Ascending aorta (tissue), 2 donors: Measurements from ENCODE around the gene IL10RA. TPM values are rescaled to one million over a fixed set of nuclear protein-coding genes. Genes with fewer than 3 reads are reported as not detected.

Source experiments
- DNase-seq, 2 donors: peaks; one replicate each; pipeline ENCODE4 v3.0.0-alpha.2; 2019; ENCODE audit warnings: low spot score in 2 of 2
- H3K27ac ChIP-seq, 2 donors: fragments of 200-600 bp; sonication (generic); one replicate each; pipeline ENCODE4 v1.5.1; 2016 to 2017; ENCODE audit warnings: mild to moderate bottlenecking in 1 of 2
- H3K27me3 ChIP-seq: fragments of 200-600 bp; sonication (generic); one replicate; pipeline ENCODE4 v1.5.1; 2017
- H3K36me3 ChIP-seq, 2 donors: fragments of 200-600 bp; sonication (generic); one replicate each; pipeline ENCODE4 v1.5.1; 2016
- H3K4me1 ChIP-seq, 2 donors: fragments of 200-600 bp; sonication (generic); one replicate each; pipeline ENCODE4 v1.5.1; 2016 to 2017; ENCODE audit warnings: mild to moderate bottlenecking in 1 of 2
- H3K4me3 ChIP-seq, 2 donors: fragments of 200-600 bp; sonication (generic); one replicate each; pipeline ENCODE4 v1.5.1; 2016 to 2017; ENCODE audit warnings: mild to moderate bottlenecking in 1 of 2
- H3K9me3 ChIP-seq, 2 donors: fragments of 200-600 bp; sonication (generic); one replicate each; pipeline ENCODE4 v1.5.1; 2016
- intact Hi-C: fragments of 100-400 bp; cut with DNase I; formaldehyde crosslinking; loops from one replicate; pipeline ENCODE4 v1.15.1; 2023
- total RNA-seq: library from RNA; depleted of rRNA; stranded (reverse); fragments of >200 nt; gene quantifications from one replicate; pipeline ENCODE4 v1.1.0, GENCODE V29; 2016
- TF ChIP-seq, protein P1 (sequence below), 3 experiments: fragments of 200-600 bp in 2 of 3; fragments of 450-650 bp in 1 of 3; sonication (generic) in 2 of 3; IDR thresholded peaks; one replicate each; pipeline ENCODE4 v1.5.1; 2016 to 2019; ENCODE audit warnings: antibody characterized with exemption in 3 of 3, mild to moderate bottlenecking in 1 of 3, moderate library complexity in 1 of 3

The IL10RA gene
- total RNA-seq, 1 donor from 2014 or later: 38.6 TPM

DNA sequence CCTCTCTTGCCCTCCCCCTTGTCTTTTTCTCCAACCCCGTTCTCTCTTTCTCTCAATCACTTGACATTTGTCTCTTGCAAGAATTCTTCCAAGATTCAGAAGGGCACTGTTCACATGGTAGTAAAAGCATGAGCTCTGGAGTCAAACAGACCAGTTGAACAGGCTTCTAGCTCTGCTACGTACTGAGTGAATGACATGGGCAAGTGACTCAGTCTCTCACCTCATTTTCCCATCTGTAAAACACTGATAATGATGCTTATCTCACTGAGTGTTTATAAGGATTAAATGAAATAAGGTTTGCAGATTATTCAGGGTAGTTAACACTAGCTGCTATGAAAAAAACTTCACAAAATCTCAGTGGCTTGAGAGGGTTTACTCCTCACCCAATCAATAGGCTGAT is 5.9 kb upstream of the IL10RA start:
- H3K27me3 ChIP-seq: no peaks in the 10 kb centered on the region
- intact Hi-C loops: no loop called here
- H3K4me1 ChIP-seq: no peaks in the 10 kb centered on the region
- peak overlapping the region in 1 of 2 donors; percentile 12 for H3K27ac ChIP-seq
- no peaks in the 10 kb centered on the region for H3K36me3 ChIP-seq
- no peaks in the 10 kb centered on the region for H3K9me3 ChIP-seq
- DNase-seq: no peak
- H3K4me3 ChIP-seq: no peak overlapping the region
- TF ChIP-seq, protein P1, sequence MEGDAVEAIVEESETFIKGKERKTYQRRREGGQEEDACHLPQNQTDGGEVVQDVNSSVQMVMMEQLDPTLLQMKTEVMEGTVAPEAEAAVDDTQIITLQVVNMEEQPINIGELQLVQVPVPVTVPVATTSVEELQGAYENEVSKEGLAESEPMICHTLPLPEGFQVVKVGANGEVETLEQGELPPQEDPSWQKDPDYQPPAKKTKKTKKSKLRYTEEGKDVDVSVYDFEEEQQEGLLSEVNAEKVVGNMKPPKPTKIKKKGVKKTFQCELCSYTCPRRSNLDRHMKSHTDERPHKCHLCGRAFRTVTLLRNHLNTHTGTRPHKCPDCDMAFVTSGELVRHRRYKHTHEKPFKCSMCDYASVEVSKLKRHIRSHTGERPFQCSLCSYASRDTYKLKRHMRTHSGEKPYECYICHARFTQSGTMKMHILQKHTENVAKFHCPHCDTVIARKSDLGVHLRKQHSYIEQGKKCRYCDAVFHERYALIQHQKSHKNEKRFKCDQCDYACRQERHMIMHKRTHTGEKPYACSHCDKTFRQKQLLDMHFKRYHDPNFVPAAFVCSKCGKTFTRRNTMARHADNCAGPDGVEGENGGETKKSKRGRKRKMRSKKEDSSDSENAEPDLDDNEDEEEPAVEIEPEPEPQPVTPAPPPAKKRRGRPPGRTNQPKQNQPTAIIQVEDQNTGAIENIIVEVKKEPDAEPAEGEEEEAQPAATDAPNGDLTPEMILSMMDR (IDR thresholded peaks at IDR 0.05): no peak

DNA sequence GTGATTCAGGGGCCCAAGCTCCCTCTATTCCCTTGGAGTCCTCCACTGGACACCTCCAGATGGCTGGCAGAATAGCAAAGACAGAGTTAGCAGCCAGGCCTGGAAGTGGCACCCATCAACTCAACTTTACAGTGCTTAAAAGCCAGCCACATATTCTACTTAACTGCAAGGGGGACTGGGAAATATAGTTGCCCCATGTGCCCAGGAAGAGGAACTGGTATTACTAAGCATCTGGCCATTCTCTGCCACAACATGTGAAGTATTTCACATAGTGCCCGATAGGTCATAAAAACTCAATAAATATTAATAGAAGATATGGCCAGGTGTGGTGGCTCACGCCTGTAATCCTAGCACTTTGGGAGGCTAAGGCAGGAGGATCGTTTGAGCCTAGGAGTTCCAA is 5.5 kb upstream of the IL10RA start:
- Histone ChIP-seq H3K4me3 (no peak overlapping the region), H3K36me3 (no peaks in the 10 kb centered on the region), H3K4me1 (no peaks in the 10 kb centered on the region), H3K27ac (peak overlapping the region in 1 of 2 donors; percentile 12), H3K9me3 (no peaks in the 10 kb centered on the region), H3K27me3 (no peaks in the 10 kb centered on the region)
- TF ChIP-seq, protein P1 (IDR thresholded peaks at IDR 0.05): no peak
- no peak for DNase-seq
- intact Hi-C loops: no loop called here

DNA sequence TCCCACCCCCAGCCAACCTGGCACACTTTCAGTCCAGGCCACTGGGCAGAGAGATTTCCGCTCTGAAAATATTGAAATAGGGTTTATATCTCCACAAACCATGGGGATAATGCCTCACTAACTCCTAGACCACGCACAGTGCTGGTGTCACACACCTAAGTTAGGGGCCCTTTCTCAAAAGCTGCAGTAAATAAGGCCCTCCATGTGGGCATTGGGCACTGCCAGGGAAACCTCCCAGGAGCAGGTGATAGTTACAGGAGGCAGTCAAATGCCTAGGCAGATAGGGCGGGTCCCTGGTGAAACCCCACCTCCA is 3.1 kb upstream of the IL10RA start:
- Histone ChIP-seq H3K4me1 (no peaks in the 10 kb centered on the region), H3K27ac (no peak overlapping the region), H3K4me3 (no peak overlapping the region), H3K9me3 (no peaks in the 10 kb centered on the region), H3K36me3 (no peaks in the 10 kb centered on the region), H3K27me3 (no peaks in the 10 kb centered on the region)
- TF ChIP-seq, protein P1 (IDR thresholded peaks at IDR 0.05): no peak
- intact Hi-C loops: no loop called here
- no peak for DNase-seq

DNA sequence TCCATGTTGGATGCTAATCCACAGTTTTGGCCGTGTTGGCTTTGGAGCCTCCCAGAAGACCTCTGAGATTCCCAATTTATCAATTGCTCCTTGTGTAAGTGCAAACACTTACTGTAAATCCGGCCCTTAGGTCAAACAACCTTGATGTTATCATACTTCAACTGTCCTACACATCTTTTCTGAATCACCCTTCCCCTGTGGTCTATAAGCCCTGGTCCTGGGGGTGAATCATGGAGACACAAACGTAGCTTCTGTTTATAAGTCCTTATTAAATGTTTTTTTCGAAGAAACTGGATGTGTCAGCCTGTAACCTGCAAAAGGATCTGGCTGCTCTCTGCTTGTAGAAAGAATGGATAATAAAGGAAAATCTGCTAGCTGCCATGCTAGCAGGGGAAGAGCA is 1.7 kb upstream of the IL10RA start:
- no peaks in the 10 kb centered on the region for H3K36me3 ChIP-seq
- H3K27ac ChIP-seq: no peak overlapping the region
- intact Hi-C loops: no loop called here
- no peaks in the 10 kb centered on the region for H3K4me1 ChIP-seq
- DNase-seq: peak in 1 of 2 donors; percentile 24
- no peak overlapping the region for H3K4me3 ChIP-seq
- TF ChIP-seq, protein P1 (IDR thresholded peaks at IDR 0.05): no peak
- no peaks in the 10 kb centered on the region for H3K9me3 ChIP-seq
- H3K27me3 ChIP-seq: no peaks in the 10 kb centered on the region

DNA sequence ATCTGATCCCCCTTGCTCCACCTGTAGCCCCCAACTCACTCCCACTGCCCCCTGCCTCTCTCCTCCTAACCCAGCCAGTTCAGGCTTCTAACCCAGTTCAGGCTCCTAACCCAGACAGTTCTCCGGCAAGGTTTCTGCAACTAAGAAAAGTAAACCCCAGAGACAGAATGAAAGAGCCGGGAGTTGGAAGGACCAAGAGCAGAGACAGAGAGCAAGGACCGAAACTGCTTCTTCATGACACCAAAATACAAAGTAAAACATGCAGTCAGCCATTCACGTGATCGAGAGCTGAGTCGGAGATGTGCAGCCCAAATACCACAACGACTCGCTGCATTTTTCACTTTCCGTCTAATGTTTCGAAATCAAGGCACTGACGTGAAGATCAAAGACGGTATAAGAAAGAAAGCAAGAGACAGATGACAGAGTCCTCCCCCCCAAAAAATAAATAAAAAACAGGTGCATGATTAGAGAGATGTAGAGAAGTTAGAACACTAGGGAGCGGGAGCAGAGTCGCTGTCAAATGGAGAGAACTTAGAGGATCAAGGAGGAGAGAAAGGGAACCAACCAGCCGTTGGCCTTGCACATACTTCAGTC is 884 bp downstream of the IL10RA start:
- TF ChIP-seq, protein P1 (IDR thresholded peaks at IDR 0.05): no peak
- H3K9me3 ChIP-seq: no peaks in the 10 kb centered on the region
- H3K36me3 ChIP-seq: no peaks in the 10 kb centered on the region
- no peaks in the 10 kb centered on the region for H3K4me1 ChIP-seq
- no peak for DNase-seq
- H3K27me3 ChIP-seq: no peaks in the 10 kb centered on the region
- intact Hi-C loops: no loop called here
- H3K27ac ChIP-seq: peak overlapping the region; percentile 53 to 57
- H3K4me3 ChIP-seq: peak overlapping the region; percentile 51 to 67
